ENCODE data around the gene CMTM8.

Gene CMTM8

DNA sequence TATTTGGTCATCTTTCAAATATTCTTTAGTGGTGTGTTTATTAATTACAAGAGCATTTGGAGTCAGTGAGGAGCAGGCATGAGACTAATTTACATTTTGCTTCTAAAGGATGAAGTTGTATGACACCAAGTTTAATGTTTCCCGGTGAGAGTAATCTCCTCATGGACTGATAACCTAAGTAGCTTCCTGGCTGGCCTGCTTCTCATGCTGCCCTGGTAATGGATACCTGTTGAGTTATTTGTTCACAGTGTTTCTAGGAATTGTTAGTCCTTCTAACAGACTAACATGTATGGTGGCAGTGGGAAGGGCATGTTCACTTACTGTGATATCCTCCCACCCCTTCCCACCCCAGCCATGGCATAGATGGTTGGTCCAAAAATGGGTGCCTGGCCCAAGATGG lies 83.8 kb downstream of the CMTM8 start:
- H3K4me1 ChIP-seq (ENCODE audit: control insufficient read depth in 2 of 2, insufficient read depth in 1 of 2, low read depth in 1 of 2, low read length in 2 of 2): peaks cover 29 to 39% of the 10 kb centered on the region in 2 donors
- H3K27me3 ChIP-seq (ENCODE audit: control insufficient read depth in 3 of 3, insufficient read depth in 3 of 3, low read depth in 1 of 3, low read length in 3 of 3): no peaks in the 10 kb centered on the region
- no peak overlapping the region for H2AK5ac ChIP-seq (ENCODE audit: low read depth, low read length)
- WGBS, 2 donors (ENCODE audit: extremely low coverage in 2 of 2, insufficient read length in 2 of 2, insufficient replicate concordance in 1 of 2): no CpG with 5 or more reads among the region's 1 CpG
- no peak for DNase-seq (ENCODE audit: low spot score)
- H3K9me3 ChIP-seq (replicated peaks in 1 of 2; ENCODE audit: control insufficient read depth in 2 of 2, insufficient read depth in 1 of 2, low read depth in 1 of 2, low read length in 2 of 2): no peaks in the 10 kb centered on the region
- no peak overlapping the region for H2BK12ac ChIP-seq (ENCODE audit: low read length)
- no peaks in the 10 kb centered on the region for H3K79me1 ChIP-seq (ENCODE audit: low read depth, low read length)
- no peak overlapping the region for H3K23ac ChIP-seq (ENCODE audit: low read depth, low read length, poor library complexity)
- H4K91ac ChIP-seq (ENCODE audit: low read depth, low read length, poor library complexity): no peak overlapping the region
- no peak overlapping the region for H3K14ac ChIP-seq (ENCODE audit: low read length)
- peak overlapping the region; percentile 60 for H3K18ac ChIP-seq (ENCODE audit: low read length)
- peak overlapping the region; percentile 67 for H3K4ac ChIP-seq (ENCODE audit: low read length)
- H3K4me3 ChIP-seq (ENCODE audit: low read length in 2 of 2): no peak overlapping the region
- H2BK5ac ChIP-seq (ENCODE audit: low read length): peak overlapping the region; percentile 80
- H3K36me3 ChIP-seq (replicated peaks in 1 of 2; ENCODE audit: control insufficient read depth in 2 of 2, insufficient read depth in 2 of 2, low read length in 2 of 2): no peaks in the 10 kb centered on the region
- no peak overlapping the region for H4K8ac ChIP-seq (ENCODE audit: low read depth, low read length)
- no peak overlapping the region for H3K27ac ChIP-seq (replicated peaks; ENCODE audit: low read length)
- no peak overlapping the region for H2AFZ ChIP-seq (ENCODE audit: low read length)
- no peak overlapping the region for H3K4me2 ChIP-seq (ENCODE audit: insufficient read depth, low read length, poor library complexity, severe bottlenecking)
- H2BK120ac ChIP-seq (ENCODE audit: low read depth, low read length): no peak overlapping the region
- no peak overlapping the region for H2BK15ac ChIP-seq (ENCODE audit: low read length)
- no peak overlapping the region for H3K9ac ChIP-seq (ENCODE audit: low read depth, low read length, poor library complexity)

DNA sequence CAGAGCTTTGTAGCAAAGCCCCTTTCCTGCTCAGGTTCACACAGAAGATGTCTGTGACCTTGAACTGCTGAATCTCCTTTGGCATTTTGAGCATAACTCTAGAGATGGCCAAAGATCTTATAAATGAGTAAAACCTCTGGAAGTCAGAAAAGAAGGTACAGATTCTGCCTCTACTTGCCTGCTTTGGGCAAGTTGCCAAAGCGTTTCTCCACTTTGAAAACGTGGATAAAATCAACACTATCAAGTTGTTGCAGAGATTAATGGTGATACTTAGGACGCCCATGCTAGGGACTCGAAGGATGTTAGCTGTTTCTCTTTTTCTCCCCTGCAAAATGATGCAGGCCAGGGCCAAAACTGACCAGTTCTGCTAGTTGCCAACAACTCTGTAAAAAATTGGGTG lies 85.1 kb downstream of the CMTM8 start:
- H2AK5ac ChIP-seq (ENCODE audit: low read depth, low read length): no peak overlapping the region
- no peaks in the 10 kb centered on the region for H3K79me1 ChIP-seq (ENCODE audit: low read depth, low read length)
- H2BK15ac ChIP-seq (ENCODE audit: low read length): no peak overlapping the region
- H3K9ac ChIP-seq (ENCODE audit: low read depth, low read length, poor library complexity): no peak overlapping the region
- no peak overlapping the region for H2BK5ac ChIP-seq (ENCODE audit: low read length)
- H3K4ac ChIP-seq (ENCODE audit: low read length): no peak overlapping the region
- WGBS, 2 donors (ENCODE audit: extremely low coverage in 2 of 2, insufficient read length in 2 of 2, insufficient replicate concordance in 1 of 2): no CpG with 5 or more reads among the region's 4 CpGs
- H4K91ac ChIP-seq (ENCODE audit: low read depth, low read length, poor library complexity): no peak overlapping the region
- no peak for DNase-seq (ENCODE audit: low spot score)
- no peak overlapping the region for H4K8ac ChIP-seq (ENCODE audit: low read depth, low read length)
- no peak overlapping the region for H3K4me3 ChIP-seq (ENCODE audit: low read length in 2 of 2)
- H3K18ac ChIP-seq (ENCODE audit: low read length): no peak overlapping the region
- peaks cover 27 to 37% of the 10 kb centered on the region in 2 donors for H3K4me1 ChIP-seq (ENCODE audit: control insufficient read depth in 2 of 2, insufficient read depth in 1 of 2, low read depth in 1 of 2, low read length in 2 of 2)
- H3K14ac ChIP-seq (ENCODE audit: low read length): no peak overlapping the region
- no peak overlapping the region for H2BK120ac ChIP-seq (ENCODE audit: low read depth, low read length)
- H3K27ac ChIP-seq (replicated peaks; ENCODE audit: low read length): no peak overlapping the region
- H3K9me3 ChIP-seq (replicated peaks in 1 of 2; ENCODE audit: control insufficient read depth in 2 of 2, insufficient read depth in 1 of 2, low read depth in 1 of 2, low read length in 2 of 2): no peaks in the 10 kb centered on the region
- no peak overlapping the region for H3K4me2 ChIP-seq (ENCODE audit: insufficient read depth, low read length, poor library complexity, severe bottlenecking)
- H3K27me3 ChIP-seq (ENCODE audit: control insufficient read depth in 3 of 3, insufficient read depth in 3 of 3, low read depth in 1 of 3, low read length in 3 of 3): no peaks in the 10 kb centered on the region
- H2BK12ac ChIP-seq (ENCODE audit: low read length): no peak overlapping the region
- no peak overlapping the region for H3K23ac ChIP-seq (ENCODE audit: low read depth, low read length, poor library complexity)
- no peaks in the 10 kb centered on the region for H3K36me3 ChIP-seq (replicated peaks in 1 of 2; ENCODE audit: control insufficient read depth in 2 of 2, insufficient read depth in 2 of 2, low read length in 2 of 2)
- H2AFZ ChIP-seq (ENCODE audit: low read length): no peak overlapping the region

DNA sequence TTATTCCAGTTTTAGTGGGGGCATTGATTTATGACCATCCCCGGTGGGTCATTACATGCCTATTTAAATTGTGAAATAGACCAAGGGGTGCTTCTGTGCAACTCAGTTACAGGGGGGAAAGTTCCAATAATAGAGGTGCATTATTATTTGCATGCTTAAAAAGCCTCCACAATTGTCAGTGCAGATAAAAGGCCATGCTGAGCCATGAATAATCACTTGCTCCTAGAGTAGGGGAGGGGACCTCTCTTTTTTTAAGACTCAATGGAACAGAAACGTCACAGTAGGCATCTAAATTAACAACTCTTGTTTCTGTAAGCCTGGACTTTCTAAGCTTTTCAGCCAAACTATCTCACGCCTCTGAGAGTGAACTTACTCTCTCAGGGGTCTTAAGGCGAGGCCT lies 86.7 kb downstream of the CMTM8 start:
- no CpG with 5 or more reads among the region's 4 CpGs for WGBS, 2 donors (ENCODE audit: extremely low coverage in 2 of 2, insufficient read length in 2 of 2, insufficient replicate concordance in 1 of 2)
- H2BK120ac ChIP-seq (ENCODE audit: low read depth, low read length): no peak overlapping the region
- no peaks in the 10 kb centered on the region for H3K79me1 ChIP-seq (ENCODE audit: low read depth, low read length)
- H3K18ac ChIP-seq (ENCODE audit: low read length): no peak overlapping the region
- H3K14ac ChIP-seq (ENCODE audit: low read length): no peak overlapping the region
- no peak overlapping the region for H3K9ac ChIP-seq (ENCODE audit: low read depth, low read length, poor library complexity)
- H3K9me3 ChIP-seq (replicated peaks in 1 of 2; ENCODE audit: control insufficient read depth in 2 of 2, insufficient read depth in 1 of 2, low read depth in 1 of 2, low read length in 2 of 2): no peaks in the 10 kb centered on the region
- H3K23ac ChIP-seq (ENCODE audit: low read depth, low read length, poor library complexity): no peak overlapping the region
- no peak overlapping the region for H3K4ac ChIP-seq (ENCODE audit: low read length)
- H2BK15ac ChIP-seq (ENCODE audit: low read length): no peak overlapping the region
- H2AK5ac ChIP-seq (ENCODE audit: low read depth, low read length): no peak overlapping the region
- no peaks in the 10 kb centered on the region for H3K27me3 ChIP-seq (ENCODE audit: control insufficient read depth in 3 of 3, insufficient read depth in 3 of 3, low read depth in 1 of 3, low read length in 3 of 3)
- no peak overlapping the region for H4K91ac ChIP-seq (ENCODE audit: low read depth, low read length, poor library complexity)
- H2AFZ ChIP-seq (ENCODE audit: low read length): no peak overlapping the region
- no peaks in the 10 kb centered on the region for H3K36me3 ChIP-seq (replicated peaks in 1 of 2; ENCODE audit: control insufficient read depth in 2 of 2, insufficient read depth in 2 of 2, low read length in 2 of 2)
- no peak overlapping the region for H2BK5ac ChIP-seq (ENCODE audit: low read length)
- no peak overlapping the region for H3K4me3 ChIP-seq (ENCODE audit: low read length in 2 of 2)
- H3K4me2 ChIP-seq (ENCODE audit: insufficient read depth, low read length, poor library complexity, severe bottlenecking): no peak overlapping the region
- H3K4me1 ChIP-seq (ENCODE audit: control insufficient read depth in 2 of 2, insufficient read depth in 1 of 2, low read depth in 1 of 2, low read length in 2 of 2): peaks cover 27 to 34% of the 10 kb centered on the region in 2 donors
- no peak overlapping the region for H2BK12ac ChIP-seq (ENCODE audit: low read length)
- H4K8ac ChIP-seq (ENCODE audit: low read depth, low read length): no peak overlapping the region
- peak overlapping the region; percentile 91 for H3K27ac ChIP-seq (replicated peaks; ENCODE audit: low read length)
- peak; percentile 30 for DNase-seq (ENCODE audit: low spot score)

DNA sequence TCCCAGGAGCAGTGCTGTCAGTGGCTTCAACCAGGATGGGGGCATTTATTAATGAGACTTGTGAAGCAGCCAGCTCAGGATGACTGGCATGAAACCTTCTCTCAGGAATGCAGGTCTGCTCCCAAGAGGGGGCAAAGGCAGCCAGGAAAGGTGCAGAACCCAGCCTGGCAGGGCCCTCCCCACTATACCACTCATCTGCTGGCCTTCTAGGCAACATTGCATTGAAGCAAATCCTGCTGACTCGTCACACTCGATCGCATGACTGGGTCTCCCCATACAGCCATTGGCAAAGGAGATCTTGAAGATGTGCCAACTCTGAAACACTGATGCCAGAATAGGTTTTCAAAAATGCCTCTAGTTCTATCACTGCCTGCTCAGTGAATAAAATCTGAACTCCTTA lies 87.4 kb downstream of the CMTM8 start:
- H3K23ac ChIP-seq (ENCODE audit: low read depth, low read length, poor library complexity): no peak overlapping the region
- peaks cover 27 to 28% of the 10 kb centered on the region in 2 donors for H3K4me1 ChIP-seq (ENCODE audit: control insufficient read depth in 2 of 2, insufficient read depth in 1 of 2, low read depth in 1 of 2, low read length in 2 of 2)
- no peak overlapping the region for H2BK120ac ChIP-seq (ENCODE audit: low read depth, low read length)
- H3K14ac ChIP-seq (ENCODE audit: low read length): no peak overlapping the region
- H4K91ac ChIP-seq (ENCODE audit: low read depth, low read length, poor library complexity): no peak overlapping the region
- H3K79me1 ChIP-seq (ENCODE audit: low read depth, low read length): no peaks in the 10 kb centered on the region
- peak overlapping the region; percentile 91 for H3K27ac ChIP-seq (replicated peaks; ENCODE audit: low read length)
- no peak overlapping the region for H3K9ac ChIP-seq (ENCODE audit: low read depth, low read length, poor library complexity)
- no peaks in the 10 kb centered on the region for H3K9me3 ChIP-seq (replicated peaks in 1 of 2; ENCODE audit: control insufficient read depth in 2 of 2, insufficient read depth in 1 of 2, low read depth in 1 of 2, low read length in 2 of 2)
- H3K18ac ChIP-seq (ENCODE audit: low read length): peak overlapping the region; percentile 73
- peak overlapping the region; percentile 1 for H2AK5ac ChIP-seq (ENCODE audit: low read depth, low read length)
- H3K4me3 ChIP-seq (ENCODE audit: low read length in 2 of 2): no peak overlapping the region
- H2BK5ac ChIP-seq (ENCODE audit: low read length): peak overlapping the region; percentile 7
- no peak overlapping the region for H3K4me2 ChIP-seq (ENCODE audit: insufficient read depth, low read length, poor library complexity, severe bottlenecking)
- DNase-seq (ENCODE audit: low spot score): no peak
- H3K27me3 ChIP-seq (ENCODE audit: control insufficient read depth in 3 of 3, insufficient read depth in 3 of 3, low read depth in 1 of 3, low read length in 3 of 3): no peaks in the 10 kb centered on the region
- no peaks in the 10 kb centered on the region for H3K36me3 ChIP-seq (replicated peaks in 1 of 2; ENCODE audit: control insufficient read depth in 2 of 2, insufficient read depth in 2 of 2, low read length in 2 of 2)
- no CpG with 5 or more reads among the region's 3 CpGs for WGBS, 2 donors (ENCODE audit: extremely low coverage in 2 of 2, insufficient read length in 2 of 2, insufficient replicate concordance in 1 of 2)
- no peak overlapping the region for H2BK12ac ChIP-seq (ENCODE audit: low read length)
- no peak overlapping the region for H2AFZ ChIP-seq (ENCODE audit: low read length)
- no peak overlapping the region for H4K8ac ChIP-seq (ENCODE audit: low read depth, low read length)
- H2BK15ac ChIP-seq (ENCODE audit: low read length): no peak overlapping the region
- H3K4ac ChIP-seq (ENCODE audit: low read length): no peak overlapping the region
